Keratinocyte (primary cell): ENCODE data around the gene LMCD1. TPM values are rescaled to one million over a fixed set of nuclear protein-coding genes. Genes with fewer than 3 reads are reported as not detected.

Source experiments
- DNase-seq: peaks from one replicate; pipeline ENCODE4 v3.0.0-alpha.2; 2011; ENCODE audit warnings: low read depth, missing footprints, low spot score
- FAIRE-seq: peaks from 2 replicates; lab custom pipeline; 2011; peaks lifted over from hg19 to GRCh38; lab: Jason Lieb, UNC
- H2AFZ ChIP-seq: 2 replicates; pipeline ENCODE4 v1.6.0; 2012; ENCODE audit warnings: low read length, control low read depth, inconsistent platforms; ENCODE audit not compliant: control insufficient read depth
- H3K27ac ChIP-seq: 2 replicates; pipeline ENCODE4 v1.5.1; 2011; ENCODE audit warnings: low read length; ENCODE audit not compliant: control insufficient read depth, insufficient read depth
- H3K27me3 ChIP-seq: 3 replicates; pipeline ENCODE4 v1.6.0; 2011; ENCODE audit warnings: low read length; ENCODE audit not compliant: control insufficient read depth, insufficient read depth; ENCODE audit errors: extremely low read depth
- H3K36me3 ChIP-seq, 2 experiments: 2 replicates in 1 of 2; 3 replicates in 1 of 2; pipeline ENCODE4 v1.5.1; 2011; ENCODE audit warnings: low read length in 2 of 2, mild to moderate bottlenecking in 1 of 2; ENCODE audit not compliant: control insufficient read depth in 2 of 2, insufficient read depth in 2 of 2; ENCODE audit errors: extremely low read depth in 1 of 2
- H3K4me1 ChIP-seq: 3 replicates; pipeline ENCODE4 v1.5.1; 2011; ENCODE audit warnings: low read length; ENCODE audit not compliant: control insufficient read depth, insufficient read depth; ENCODE audit errors: extremely low read depth
- H3K4me2 ChIP-seq: 3 replicates; pipeline ENCODE4 v1.6.0; 2011; ENCODE audit warnings: low read depth, low read length; ENCODE audit not compliant: control insufficient read depth, insufficient read depth; ENCODE audit errors: extremely low read depth
- H3K4me3 ChIP-seq, 3 experiments: fragments of 200-600 bp in 1 of 3; sonication (generic) in 1 of 3; 2 replicates in 2 of 3; 3 replicates in 1 of 3; pipeline ENCODE4 v1.5.1; 2011 to 2016; ENCODE audit warnings: low read length in 3 of 3, mild to moderate bottlenecking in 3 of 3, control low read depth in 2 of 3, inconsistent platforms in 1 of 3, low read depth in 1 of 3, mixed read lengths in 1 of 3, mixed run types in 1 of 3, moderate library complexity in 1 of 3; ENCODE audit not compliant: control insufficient read depth in 2 of 3, insufficient read depth in 2 of 3; ENCODE audit errors: extremely low read depth in 1 of 3
- H3K79me2 ChIP-seq: 2 replicates; pipeline ENCODE4 v1.6.0; 2012; ENCODE audit warnings: low read length; ENCODE audit not compliant: control insufficient read depth, insufficient read depth
- H3K9ac ChIP-seq: 3 replicates; pipeline ENCODE4 v1.6.0; 2011; ENCODE audit warnings: low read length; ENCODE audit not compliant: control insufficient read depth, insufficient read depth; ENCODE audit errors: extremely low read depth
- H3K9me1 ChIP-seq: 3 replicates; pipeline ENCODE4 v1.6.0; 2011; ENCODE audit warnings: low read length; ENCODE audit not compliant: control insufficient read depth, insufficient read depth; ENCODE audit errors: extremely low read depth
- H3K9me3 ChIP-seq: 2 replicates; pipeline ENCODE4 v1.5.1; 2012; ENCODE audit warnings: low read depth, low read length; ENCODE audit not compliant: control insufficient read depth
- H4K20me1 ChIP-seq: 3 replicates; pipeline ENCODE4 v1.6.0; 2011; ENCODE audit warnings: low read length; ENCODE audit not compliant: control insufficient read depth, insufficient read depth; ENCODE audit errors: extremely low read depth
- EZH2 ChIP-seq: IDR thresholded peaks from one replicate; pipeline ENCODE4 v1.6.1; 2012; ENCODE audit warnings: inconsistent platforms, mild to moderate bottlenecking, low read length, moderate library complexity
- dilution Hi-C: fragments of 300-500 bp; cut with MboI; formaldehyde crosslinking; loops from one replicate; pipeline ENCODE4 v1.7.0; 2020; ENCODE audit warnings: low sequenced_read_pairs; ENCODE audit not compliant: extremely low pct_ligation_motif_present
- polyA plus RNA-seq, 5 experiments: library from polyadenylated mRNA; depleted of rRNA in 3 of 5; stranded (reverse) in 3 of 5; stranded (forward) in 1 of 5; unstranded in 1 of 5; fragments of >200 nt; gene quantifications; 1 replicate in 1 of 5; 2 replicates in 3 of 5; 3 replicates in 1 of 5; pipeline versions ENCODE4 v1.2.1 to v1.2.3, GENCODE V29; 2011 to 2012; ENCODE audit warnings: missing spikeins in 2 of 5, low read depth in 1 of 5, low replicate concordance in 1 of 5
- TF ChIP-seq, protein P1 (sequence below), 3 experiments: IDR thresholded peaks in 1 of 3; conservative IDR thresholded peaks in 1 of 3; optimal IDR thresholded peaks in 1 of 3; 2 replicates in 2 of 3; 3 replicates in 1 of 3; pipeline versions ENCODE3 to v1.5.1; 2011; ENCODE audit warnings: low read length in 3 of 3, mild to moderate bottlenecking in 3 of 3, moderate library complexity in 2 of 3, control low read depth in 1 of 3, inconsistent platforms in 1 of 3; ENCODE audit not compliant: insufficient read depth in 2 of 3; ENCODE audit errors: extremely low read depth in 1 of 3

Gene LMCD1
- polyA plus RNA-seq, 1 donor (not counting 4 experiments of a cell fraction or from before 2014, with no cell fraction given) = 3.7 TPM

- FAIRE-seq (no peak), DNase-seq (no peak)
- Histone ChIP-seq H3K4me1 (no peaks in the 10 kb centered on the region), H3K79me2 (no peaks in the 10 kb centered on the region), H3K9me3 (no peaks in the 10 kb centered on the region), H3K9ac (no peak overlapping the region), H3K4me2 (no peak overlapping the region), H3K27ac (no peak overlapping the region), H2AFZ (no peak overlapping the region), H3K9me1 (no peaks in the 10 kb centered on the region), H3K4me3 (no peak overlapping the region), H3K27me3 (peaks cover 3% of the 10 kb centered on the region), H4K20me1 (no peaks in the 10 kb centered on the region), H3K36me3 (no peaks in the 10 kb centered on the region)
- dilution Hi-C loops = no loop called here
- TF ChIP-seq, protein P1, sequence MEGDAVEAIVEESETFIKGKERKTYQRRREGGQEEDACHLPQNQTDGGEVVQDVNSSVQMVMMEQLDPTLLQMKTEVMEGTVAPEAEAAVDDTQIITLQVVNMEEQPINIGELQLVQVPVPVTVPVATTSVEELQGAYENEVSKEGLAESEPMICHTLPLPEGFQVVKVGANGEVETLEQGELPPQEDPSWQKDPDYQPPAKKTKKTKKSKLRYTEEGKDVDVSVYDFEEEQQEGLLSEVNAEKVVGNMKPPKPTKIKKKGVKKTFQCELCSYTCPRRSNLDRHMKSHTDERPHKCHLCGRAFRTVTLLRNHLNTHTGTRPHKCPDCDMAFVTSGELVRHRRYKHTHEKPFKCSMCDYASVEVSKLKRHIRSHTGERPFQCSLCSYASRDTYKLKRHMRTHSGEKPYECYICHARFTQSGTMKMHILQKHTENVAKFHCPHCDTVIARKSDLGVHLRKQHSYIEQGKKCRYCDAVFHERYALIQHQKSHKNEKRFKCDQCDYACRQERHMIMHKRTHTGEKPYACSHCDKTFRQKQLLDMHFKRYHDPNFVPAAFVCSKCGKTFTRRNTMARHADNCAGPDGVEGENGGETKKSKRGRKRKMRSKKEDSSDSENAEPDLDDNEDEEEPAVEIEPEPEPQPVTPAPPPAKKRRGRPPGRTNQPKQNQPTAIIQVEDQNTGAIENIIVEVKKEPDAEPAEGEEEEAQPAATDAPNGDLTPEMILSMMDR (optimal IDR thresholded peaks at IDR 0.05 in 1 of 3, IDR thresholded peaks at IDR 0.05 in 1 of 3, conservative IDR thresholded peaks at IDR 0.05 in 1 of 3; ENCODE audit: extremely low read depth in 1 of 3, insufficient read depth in 2 of 3, low read length in 3 of 3) = no peak
- no peak for TF ChIP-seq EZH2
Observed at GRCh38 chr3:8541486-8541885, 39.9 kb downstream of the LMCD1 start.

DNA sequence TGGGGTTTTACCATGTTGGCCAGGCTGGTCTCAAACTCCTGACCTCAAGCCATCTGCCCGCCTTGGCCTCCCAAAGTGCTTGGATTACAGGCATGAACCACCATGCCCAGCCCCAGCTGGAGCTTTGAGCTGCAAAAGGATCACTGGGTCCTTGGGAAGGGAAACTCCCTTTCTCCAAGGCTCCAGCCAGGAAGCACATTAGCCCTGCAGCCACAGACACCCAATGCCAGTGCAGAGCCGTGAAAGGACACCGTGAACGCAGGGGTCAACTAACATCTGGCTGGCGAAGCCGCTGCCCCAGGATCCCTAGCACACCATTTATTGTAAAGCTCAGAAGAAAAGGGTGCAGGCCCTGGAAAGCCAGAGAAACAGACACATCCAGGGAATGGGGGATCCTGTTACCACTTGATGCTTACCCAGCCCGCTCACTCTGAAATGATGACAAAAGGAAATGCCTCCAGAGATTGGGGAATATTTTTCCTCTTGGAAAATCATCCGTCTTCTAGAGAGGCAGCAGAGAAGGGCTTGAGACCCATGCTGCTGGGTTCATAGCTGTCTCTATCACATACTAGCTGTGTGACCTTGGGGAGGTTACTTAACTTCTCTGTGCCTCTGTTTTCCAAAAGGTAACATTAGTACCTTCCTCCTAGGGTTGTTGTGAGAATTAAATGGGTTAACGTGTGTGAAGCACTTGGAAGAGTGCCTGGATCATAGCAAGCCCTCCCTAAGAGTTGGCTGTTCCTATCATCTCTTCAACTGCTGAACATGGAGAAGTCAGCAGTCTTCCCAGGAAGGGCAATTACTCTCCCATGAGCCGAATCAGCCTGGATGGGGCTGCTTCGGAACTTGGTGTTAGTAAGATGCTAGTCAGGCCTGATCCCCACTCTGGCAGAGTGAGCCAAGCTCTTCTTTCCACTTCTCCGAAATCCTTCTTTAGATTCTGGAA is 40.8 kb downstream of the LMCD1 start:
- no peaks in the 10 kb centered on the region for H3K36me3 ChIP-seq
- H3K4me2 ChIP-seq = no peak overlapping the region
- H3K4me3 ChIP-seq = no peak overlapping the region
- DNase-seq = no peak
- H3K9me1 ChIP-seq = no peaks in the 10 kb centered on the region
- H2AFZ ChIP-seq = no peak overlapping the region
- FAIRE-seq = no peak
- no peak overlapping the region for H3K27ac ChIP-seq
- H3K27me3 ChIP-seq = peaks cover 3% of the 10 kb centered on the region
- no peaks in the 10 kb centered on the region for H4K20me1 ChIP-seq
- no peak overlapping the region for H3K9ac ChIP-seq
- no peaks in the 10 kb centered on the region for H3K4me1 ChIP-seq
- dilution Hi-C loops = no loop called here
- H3K79me2 ChIP-seq = no peaks in the 10 kb centered on the region
- TF ChIP-seq, protein P1 (optimal IDR thresholded peaks at IDR 0.05 in 1 of 3, IDR thresholded peaks at IDR 0.05 in 1 of 3, conservative IDR thresholded peaks at IDR 0.05 in 1 of 3; ENCODE audit: extremely low read depth in 1 of 3, insufficient read depth in 2 of 3, low read length in 3 of 3) = no peak
- no peak for TF ChIP-seq EZH2
- no peaks in the 10 kb centered on the region for H3K9me3 ChIP-seq
